Loucy (cell line): ENCODE measurements around the gene PRDM4.

ENCODE experiments used
- EZH2phosphoT487 ChIP-seq: fragments of 200-600 bp; IDR thresholded peaks from 2 replicates; pipeline ENCODE4 v1.6.1; 2018; ENCODE audit warnings: antibody characterized with exemption, mild to moderate bottlenecking, moderate library complexity, borderline replicate concordance
- TF ChIP-seq, protein P1 (sequence below): fragments of 200-600 bp; sonication (generic); conservative IDR thresholded peaks from 2 replicates; pipeline ENCODE4 v1.5.1; 2014; ENCODE audit warnings: mild to moderate bottlenecking, antibody characterized with exemption, low read length

DNA sequence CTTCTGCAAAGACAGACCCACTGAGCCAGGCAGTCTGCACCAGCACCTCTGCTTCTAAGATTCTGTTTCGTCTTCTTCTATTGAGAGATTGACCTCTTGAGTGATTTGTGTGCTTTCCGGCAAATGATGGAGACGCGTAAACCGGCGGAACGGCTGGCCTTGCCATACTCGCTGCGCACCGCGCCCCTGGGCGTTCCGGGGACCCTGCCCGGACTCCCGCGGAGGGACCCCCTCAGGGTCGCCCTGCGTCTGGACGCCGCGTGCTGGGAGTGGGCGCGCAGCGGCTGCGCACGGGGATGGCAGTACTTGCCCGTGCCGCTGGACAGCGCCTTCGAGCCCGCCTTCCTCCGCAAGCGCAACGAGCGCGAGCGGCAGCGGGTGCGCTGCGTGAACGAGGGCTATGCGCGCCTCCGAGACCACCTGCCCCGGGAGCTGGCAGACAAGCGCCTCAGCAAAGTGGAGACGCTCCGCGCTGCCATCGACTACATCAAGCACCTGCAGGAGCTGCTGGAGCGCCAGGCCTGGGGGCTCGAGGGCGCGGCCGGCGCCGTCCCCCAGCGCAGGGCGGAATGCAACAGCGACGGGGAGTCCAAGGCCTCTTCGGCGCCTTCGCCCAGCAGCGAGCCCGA is 14.3 kb upstream of the PRDM4 start:
- TF ChIP-seq, protein P1, sequence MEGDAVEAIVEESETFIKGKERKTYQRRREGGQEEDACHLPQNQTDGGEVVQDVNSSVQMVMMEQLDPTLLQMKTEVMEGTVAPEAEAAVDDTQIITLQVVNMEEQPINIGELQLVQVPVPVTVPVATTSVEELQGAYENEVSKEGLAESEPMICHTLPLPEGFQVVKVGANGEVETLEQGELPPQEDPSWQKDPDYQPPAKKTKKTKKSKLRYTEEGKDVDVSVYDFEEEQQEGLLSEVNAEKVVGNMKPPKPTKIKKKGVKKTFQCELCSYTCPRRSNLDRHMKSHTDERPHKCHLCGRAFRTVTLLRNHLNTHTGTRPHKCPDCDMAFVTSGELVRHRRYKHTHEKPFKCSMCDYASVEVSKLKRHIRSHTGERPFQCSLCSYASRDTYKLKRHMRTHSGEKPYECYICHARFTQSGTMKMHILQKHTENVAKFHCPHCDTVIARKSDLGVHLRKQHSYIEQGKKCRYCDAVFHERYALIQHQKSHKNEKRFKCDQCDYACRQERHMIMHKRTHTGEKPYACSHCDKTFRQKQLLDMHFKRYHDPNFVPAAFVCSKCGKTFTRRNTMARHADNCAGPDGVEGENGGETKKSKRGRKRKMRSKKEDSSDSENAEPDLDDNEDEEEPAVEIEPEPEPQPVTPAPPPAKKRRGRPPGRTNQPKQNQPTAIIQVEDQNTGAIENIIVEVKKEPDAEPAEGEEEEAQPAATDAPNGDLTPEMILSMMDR = no peak
- TF ChIP-seq EZH2phosphoT487 = no peak
